GM23248 (cell line): ENCODE measurements around the gene TJP3.

ENCODE experiments used
- EZH2 ChIP-seq: fragments of 200-600 bp; sonication (generic); IDR thresholded peaks from 2 replicates; pipeline ENCODE4 v1.6.1; 2018; ENCODE audit warnings: antibody characterized with exemption, mild to moderate bottlenecking; ENCODE audit not compliant: insufficient read depth, poor library complexity, severe bottlenecking
- EZH2phosphoT487 ChIP-seq: fragments of 200-600 bp; sonication (generic); IDR thresholded peaks from 2 replicates; pipeline ENCODE4 v1.6.1; 2018; ENCODE audit warnings: antibody characterized with exemption, moderate library complexity, mild to moderate bottlenecking, low read depth; ENCODE audit not compliant: insufficient read depth

GRCh38 chr19:3683405-3684053 lies 24.7 kb upstream of the TJP3 start:
- TF ChIP-seq EZH2: no peak
- TF ChIP-seq EZH2phosphoT487: no peak
